COR-L47 (cell line): ENCODE measurements around the gene EVC.
"Not testable (repeated sequence)": the region's sequence is repeated elsewhere in the genome, so short reads cannot be mapped to it uniquely, and the experiment has no call there.

Source experiments
- DNase-seq: peaks from one replicate; lab custom pipeline; 2025; lab: John Stamatoyannopoulos, UW

The EVC gene

GRCh38 chr4:5843573-5844530 lies 132.9 kb downstream of the EVC start:
- DNase-seq, result no peak

GRCh38 chr4:5845035-5845905 lies 134.3 kb downstream of the EVC start:
- no peak for DNase-seq

GRCh38 chr4:5851637-5852301 lies 140.8 kb downstream of the EVC start:
- DNase-seq, result no peak

- no peak for DNase-seq
These were observed 141.7 kb downstream of the EVC start for GRCh38 chr4:5852523-5853202.

- DNase-seq, result no peak
These were observed 143.9 kb downstream of the EVC start for GRCh38 chr4:5854929-5855328.

GRCh38 chr4:5856362-5856761 lies 145.4 kb downstream of the EVC start:
- not testable (repeated sequence) for DNase-seq

GRCh38 chr4:5857199-5857598 lies 146.2 kb downstream of the EVC start:
- DNase-seq, result no peak

GRCh38 chr4:5858020-5858769 lies 147.2 kb downstream of the EVC start:
- DNase-seq, result no peak

GRCh38 chr4:5863461-5864113 lies 152.6 kb downstream of the EVC start:
- no peak for DNase-seq
